K562 (cell line): ENCODE measurements around the gene SUPT5H. TPM values are rescaled to one million over a fixed set of nuclear protein-coding genes. Genes with fewer than 3 reads are reported as not detected.

Experiments
- ATAC-seq: fragments of 200-7000 bp; cut with Tn5 transposase; 3 replicates; pipeline ENCODE4 v1.9.1; 2020; ENCODE audit warnings: moderate library complexity
- BruUV-seq: library from RNA; stranded (reverse); fragments of 400-500 nt; replicated peaks from 2 replicates; lab custom pipeline; 2021; lab: Mats Ljungman, UMichigan
- CTCF ChIA-PET: fragments of 300-600 bp; formaldehyde crosslinking; extraction: SDS; loops from one replicate; lab custom pipeline; 2021; ENCODE audit warnings: low intra/inter-chr PET ratio; lab: Yijun Ruan, JAX
- POLR2A ChIA-PET: fragments of 300-600, 350-650 bp; sonication (Branson Sonifier 250); formaldehyde crosslinking; extraction: SDS; loops from one replicate; lab custom pipeline; 2021; ENCODE audit warnings: antibody characterized with exemption, inconsistent platforms; lab: Yijun Ruan, JAX
- DNase-seq, 4 experiments: peaks; one replicate each; pipeline versions ENCODE4 v3.0.0 to v3.0.0-alpha.2; 2011 to 2018; ENCODE audit warnings: low spot score in 3 of 4, mixed read lengths in 3 of 4; ENCODE audit errors: extremely low read depth in 1 of 4
- FAIRE-seq: peaks from 2 replicates; lab custom pipeline; 2011; peaks lifted over from hg19 to GRCh38; lab: Jason Lieb, UNC
- H2AFZ ChIP-seq: 2 replicates; pipeline ENCODE4 v1.6.0; 2011; ENCODE audit warnings: low read depth, low read length, control low read depth, inconsistent platforms
- H3K27ac ChIP-seq: fragments of 200-600 bp; 3 replicates; pipeline ENCODE4 v1.8.0; 2011; ENCODE audit warnings: low read depth, mild to moderate bottlenecking, control low read depth, inconsistent platforms, low read length, moderate library complexity, mixed read lengths; ENCODE audit errors: extremely low read depth
- H3K27me3 ChIP-seq, 2 experiments: fragments of 300-600 bp in 1 of 2; 2 replicates in 1 of 2; 3 replicates in 1 of 2; pipeline versions ENCODE4 v1.6.0 to v1.8.0; 2011; ENCODE audit warnings: inconsistent platforms in 2 of 2, low read length in 2 of 2, mild to moderate bottlenecking in 1 of 2, mixed read lengths in 1 of 2, moderate library complexity in 1 of 2; ENCODE audit not compliant: control insufficient read depth in 2 of 2, insufficient read depth in 2 of 2
- H3K36me3 ChIP-seq: fragments of 300-600 bp; 3 replicates; pipeline ENCODE4 v1.8.0; 2011; ENCODE audit warnings: mild to moderate bottlenecking, low read length, inconsistent platforms; ENCODE audit not compliant: control insufficient read depth, insufficient read depth
- H3K4me1 ChIP-seq, 2 experiments: fragments of 200-600 bp in 1 of 2; replicated peaks in 1 of 2; 2 replicates in 1 of 2; 3 replicates in 1 of 2; pipeline versions ENCODE4 v1.5.1 to v1.8.0; 2011; ENCODE audit warnings: inconsistent platforms in 2 of 2, low read length in 2 of 2, mild to moderate bottlenecking in 1 of 2, mixed read lengths in 1 of 2, moderate library complexity in 1 of 2; ENCODE audit not compliant: control insufficient read depth in 2 of 2, insufficient read depth in 2 of 2
- H3K4me2 ChIP-seq: 2 replicates; pipeline ENCODE4 v1.6.1; 2011; ENCODE audit warnings: low read length, control low read depth, inconsistent platforms, mixed read lengths; ENCODE audit not compliant: insufficient read depth
- H3K4me3 ChIP-seq: fragments of 200-600 bp; sonication (generic), shearing (Covaris generic); 2 replicates; pipeline ENCODE4 v1.5.1; 2016; ENCODE audit warnings: control low read depth, inconsistent platforms
- H3K79me2 ChIP-seq: fragments of 200-600 bp; 3 replicates; pipeline ENCODE4 v1.8.0; 2011; ENCODE audit warnings: low read length, inconsistent platforms; ENCODE audit not compliant: control insufficient read depth, insufficient read depth
- H3K9ac ChIP-seq, 2 experiments: 2 replicates each; pipeline versions ENCODE4 v1.6.0 to v1.6.1; 2011; ENCODE audit warnings: low read depth in 2 of 2, low read length in 2 of 2, control low read depth in 1 of 2, inconsistent platforms in 1 of 2, mild to moderate bottlenecking in 1 of 2, mixed read lengths in 1 of 2; ENCODE audit not compliant: insufficient read depth in 1 of 2
- H3K9me1 ChIP-seq: one replicate; pipeline ENCODE4 v1.6.0; 2011; ENCODE audit warnings: inconsistent platforms, mild to moderate bottlenecking, low read length, moderate library complexity; ENCODE audit not compliant: control insufficient read depth, insufficient read depth
- H3K9me3 ChIP-seq: replicated peaks from 2 replicates; pipeline ENCODE4 v1.5.1; 2011; ENCODE audit warnings: low read depth, low read length, inconsistent platforms; ENCODE audit not compliant: control insufficient read depth, insufficient read depth
- H4K20me1 ChIP-seq: replicated peaks from 2 replicates; pipeline ENCODE4 v1.6.1; 2011; ENCODE audit warnings: low read length, inconsistent platforms, mixed read lengths; ENCODE audit not compliant: control insufficient read depth, insufficient read depth
- ATF1 ChIP-seq, 2 experiments: fragments of 450-650 bp in 1 of 2; IDR thresholded peaks; 2 replicates each; pipeline ENCODE4 v1.6.1; 2016; ENCODE audit warnings: missing compliant biosample characterization in 1 of 2, missing genetic modification characterization in 1 of 2
- CBX2 ChIP-seq: fragments of 200-600 bp; sonication (generic); IDR thresholded peaks from one replicate; pipeline ENCODE4 v1.6.1; 2012; ENCODE audit warnings: mild to moderate bottlenecking, low read length, inconsistent platforms; ENCODE audit not compliant: insufficient read depth, poor library complexity, severe bottlenecking
- CLOCK ChIP-seq: fragments of 250-450 bp; sonication (Bioruptor Pico); IDR thresholded peaks from 2 replicates; pipeline ENCODE4 v1.4.0; 2020; ENCODE audit warnings: mild to moderate bottlenecking, moderate library complexity, borderline replicate concordance
- FIP1L1 ChIP-seq: fragments of 200-400 bp; formaldehyde crosslinking; IDR thresholded peaks from 2 replicates; pipeline ENCODE4 v1.6.1; 2018; ENCODE audit warnings: mild to moderate bottlenecking, low read depth, low read length; ENCODE audit not compliant: poor library complexity, severe bottlenecking
- MBD1 ChIP-seq: fragments of 250-450 bp; sonication (Bioruptor Pico); IDR thresholded peaks from 2 replicates; pipeline ENCODE4 v1.8.0; 2022; ENCODE audit warnings: inconsistent platforms
- NR2C2 ChIP-seq, 2 experiments: fragments of 200-800 bp in 1 of 2; sonication (Bioruptor generic) in 1 of 2; sonication (generic) in 1 of 2; formaldehyde crosslinking in 1 of 2; IDR thresholded peaks; 2 replicates each; pipeline versions ENCODE4 v1.6.1 to v1.8.0; 2016 to 2022; ENCODE audit warnings: mild to moderate bottlenecking in 1 of 2, missing compliant biosample characterization in 1 of 2, missing genetic modification characterization in 1 of 2, missing genetic modification reagents in 1 of 2
- PHB ChIP-seq: fragments of 250-450 bp; sonication (Bioruptor Pico); IDR thresholded peaks from 2 replicates; pipeline ENCODE4 v1.5.0; 2021
- RUNX1 ChIP-seq: sonication (generic); IDR thresholded peaks from 2 replicates; pipeline ENCODE4 v1.6.1; 2016; ENCODE audit warnings: antibody characterized with exemption, low read depth
- WGBS: fragments of 100-300 bp; shearing (Covaris generic); methylation state at CpG from one replicate; pipeline ENCODE4 v1.1.6; 2016; ENCODE audit warnings: low coverage, mixed read lengths; ENCODE audit not compliant: insufficient coverage; ENCODE audit errors: missing lambda C conversion rate; 5-methylcytosine and 5-hydroxymethylcytosine counted together
- in situ Hi-C: fragments of 300-500 bp; cut with MboI; formaldehyde crosslinking; loops from 4 replicates; pipeline ENCODE4 v1.15.0; 2018; ENCODE audit warnings: inconsistent platforms, mixed read lengths
- intact Hi-C: fragments of 100-400 bp; cut with micrococcal nuclease; formaldehyde crosslinking; loops from 2 replicates; pipeline ENCODE4 v1.14.2; 2022
- polyA plus RNA-seq, 8 experiments: library from polyadenylated mRNA; depleted of rRNA in 4 of 8; stranded (reverse) in 5 of 8; unstranded in 3 of 8; fragments of >200 nt; fragmentation: Nextera tagmentation in 2 of 8; fragmentation: Illumina TruSeq in 1 of 8; extraction: Ambion mirVana in 2 of 8; extraction: Trizol in 1 of 8; gene quantifications; 2 replicates each; pipeline versions ENCODE4 v1.2.1 to v1.2.3, GENCODE V29; 2011 to 2014; ENCODE audit warnings: inconsistent platforms in 1 of 8, missing spikeins in 1 of 8
- total RNA-seq, 7 experiments: library from RNA; depleted of rRNA in 6 of 7; stranded (reverse); fragments of >200 nt in 6 of 7; fragmentation: Illumina TruSeq in 2 of 7; extraction: Trizol in 2 of 7; gene quantifications; 2 replicates each; pipeline versions ENCODE4 v1.2.1 to v1.2.3, GENCODE V29; 2011 to 2021; ENCODE audit warnings: low replicate concordance in 1 of 7

The SUPT5H gene
- total and polyA plus RNA-seq, 9 of the 15 experiments (the other 6 are each of a cell fraction or from before 2014, with no cell fraction given) = 13.3 to 85.9 (median 35.9) TPM

GRCh38 chr19:39518458-39518857, 73.1 kb downstream of the SUPT5H start:
- H3K4me1 ChIP-seq = peaks cover 21 to 30% of the 10 kb centered on the region in 2 experiments; a peak in 4 of 5 replicates
- no TSS peak for BruUV-seq
- no peaks in the 10 kb centered on the region for H3K79me2 ChIP-seq
- no peaks in the 10 kb centered on the region for H3K9me3 ChIP-seq
- in situ Hi-C loops (no loop called here), intact Hi-C loops (no loop called here)
- ATAC-seq (peak; percentile 69), DNase-seq (peak in 2 of 4 experiments; percentile 54 to 64), FAIRE-seq (peak; percentile 79)
- H3K4me2 ChIP-seq = peak overlapping the region; percentile 83
- H3K4me3 ChIP-seq = peak overlapping the region; percentile 34
- peak overlapping the region; percentile 96 for H2AFZ ChIP-seq
- 37% methylated on average over 5 of the region's 5 CpGs for WGBS
- no peaks in the 10 kb centered on the region for H3K9me1 ChIP-seq
- H3K9ac ChIP-seq = peak overlapping the region; percentile 50 to 84; a peak in 3 of 4 replicates
- CTCF ChIA-PET = interaction anchor here (0.5 kb wide), 1 partner anchor 73 kb away, joined by 3 read pairs; no protein-coding TSS in a partner anchor
- H3K27me3 ChIP-seq = peaks cover 4 to 19% of the 10 kb centered on the region in 2 experiments; a peak in 4 of 5 replicates
- no peaks in the 10 kb centered on the region for H4K20me1 ChIP-seq
- TF ChIP-seq MBD1 (no peak), CBX2 (no peak), NR2C2 (CRISPR knock-in tag; IDR thresholded peaks at IDR 0.05) (no peak), NR2C2 (tag; IDR thresholded peaks at IDR 0.05) (peak; percentile 34; the same call in 1 of the 2 replicates), RUNX1 (no peak), PHB (no peak), CLOCK (no peak), FIP1L1 (no peak), ATF1 (CRISPR knock-in tag; IDR thresholded peaks at IDR 0.05) (no peak), ATF1 (tag; IDR thresholded peaks at IDR 0.05) (no peak)
- peak overlapping the region; percentile 60; the same call in 2 of the 3 replicates for H3K27ac ChIP-seq
- POLR2A ChIA-PET = interaction anchor here (0.6 to 1.5 kb wide), 3 partner anchors 9 to 379 kb away, joined by 3 to 5 read pairs (median 5); partner anchors contain the start of gene RPS16
- no peaks in the 10 kb centered on the region for H3K36me3 ChIP-seq
